ENCODE data around the gene MXRA5. TPM values are rescaled to one million over a fixed set of nuclear protein-coding genes. Genes with fewer than 3 reads are reported as not detected.
"Not testable (repeated sequence)": the region's sequence is repeated elsewhere in the genome, so short reads cannot be mapped to it uniquely, and the experiment has no call there.

Gene MXRA5
- total RNA-seq, 1 experiment from 2014 or later: 0.84 TPM

DNA sequence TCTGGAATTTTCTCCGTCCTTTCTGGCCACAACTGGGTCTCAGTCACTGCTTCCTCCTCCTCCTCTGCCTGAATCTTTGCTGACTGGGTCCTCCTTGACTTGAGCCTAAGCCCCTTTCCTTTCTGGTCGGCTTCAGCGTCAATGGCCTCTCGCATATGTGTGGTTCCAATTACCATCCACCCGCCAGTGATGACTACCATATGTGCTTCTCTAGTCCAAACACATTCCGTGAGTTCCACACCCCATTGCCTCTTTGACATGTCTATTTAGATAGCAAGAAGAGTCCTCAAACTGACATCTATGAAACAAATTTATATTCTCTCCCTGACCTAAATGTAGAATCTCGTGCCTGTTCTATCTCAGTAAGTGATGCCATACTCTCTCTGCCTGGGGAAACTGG, 19.8 kb downstream of the MXRA5 start:
- DNase-seq (ENCODE audit: low spot score): no peak

DNA sequence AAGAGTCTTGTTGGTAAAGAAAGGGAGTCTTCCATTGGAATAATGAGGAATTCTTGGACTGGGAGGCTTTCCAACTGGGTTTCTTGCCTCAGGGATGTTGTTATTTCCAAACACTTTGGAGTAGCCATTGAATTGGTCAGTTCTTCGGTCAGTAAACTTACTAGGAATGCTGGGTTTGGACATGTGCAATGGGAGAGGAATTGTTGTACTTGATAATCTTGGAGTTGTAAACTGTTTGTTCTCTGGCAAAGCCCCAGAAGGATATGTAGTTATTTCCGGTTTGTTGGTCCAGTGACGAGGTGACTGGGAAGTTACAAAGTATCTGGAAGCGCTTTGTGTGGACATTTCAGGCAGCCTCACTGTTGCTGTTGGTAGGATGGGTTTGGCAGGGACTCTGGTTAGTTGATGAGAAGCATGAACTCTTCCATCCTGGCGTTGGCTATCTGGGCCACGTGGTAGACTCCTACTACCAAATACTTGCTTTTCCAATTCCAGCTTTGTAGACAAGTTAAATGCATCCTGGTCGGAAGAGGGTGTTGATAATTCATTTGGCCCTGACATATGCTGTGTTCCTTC, 25.9 kb downstream of the MXRA5 start:
- DNase-seq (ENCODE audit: low spot score): no peak

DNA sequence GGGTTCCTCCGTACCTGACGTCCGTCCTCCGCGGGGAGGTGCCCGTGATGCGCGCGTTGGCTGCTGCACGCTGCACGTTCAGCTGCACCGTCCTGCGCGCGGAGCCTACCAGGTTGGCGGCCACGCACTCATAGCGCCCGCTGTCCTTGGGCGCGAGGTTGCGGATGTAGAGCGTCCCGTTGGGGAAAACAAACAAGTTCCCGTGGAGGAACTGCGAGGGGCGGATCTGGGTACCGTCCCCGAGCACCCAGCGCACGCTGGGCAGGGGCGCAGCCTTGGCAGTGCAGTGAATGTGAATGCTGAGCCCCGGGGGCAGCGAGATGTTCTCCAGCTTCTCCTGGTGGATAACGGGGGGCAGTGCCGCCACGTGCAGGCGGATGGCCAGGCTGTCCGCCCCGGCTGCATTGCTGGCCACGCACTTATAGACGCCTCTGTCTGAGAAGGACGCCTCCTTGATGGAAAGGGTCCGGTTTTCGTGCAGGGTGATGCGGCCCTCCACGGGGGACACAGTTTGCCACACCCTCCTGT, 29.2 kb downstream of the MXRA5 start:
- no peak for DNase-seq (ENCODE audit: low spot score)

- no peak for DNase-seq (ENCODE audit: low spot score)
Measured at GRCh38 chrX:3312109-3312508, 34.3 kb downstream of the MXRA5 start.

GRCh38 chrX:3307881-3308280, 38.6 kb downstream of the MXRA5 start:
- no peak for DNase-seq (ENCODE audit: low spot score)

DNA sequence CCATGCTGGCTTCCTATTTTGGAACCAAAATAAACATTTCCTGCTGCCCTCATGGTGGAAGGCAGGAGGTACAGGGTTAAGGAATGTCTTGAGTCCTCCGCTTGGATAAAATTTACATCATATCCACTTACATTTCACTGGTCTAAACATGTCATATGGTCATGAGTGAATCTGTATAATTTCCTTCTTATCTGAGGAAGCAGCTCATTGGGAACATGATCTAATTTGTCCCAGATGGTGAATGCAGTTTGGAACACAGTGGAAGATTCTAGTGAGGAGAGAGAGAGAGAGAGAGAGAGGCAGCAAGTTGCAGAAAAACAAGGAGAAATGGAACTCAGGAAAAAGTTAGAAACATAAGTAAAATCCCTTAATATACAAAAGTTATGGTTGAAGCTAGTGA, 46.8 kb downstream of the MXRA5 start:
- no peak for DNase-seq (ENCODE audit: low spot score)

DNA sequence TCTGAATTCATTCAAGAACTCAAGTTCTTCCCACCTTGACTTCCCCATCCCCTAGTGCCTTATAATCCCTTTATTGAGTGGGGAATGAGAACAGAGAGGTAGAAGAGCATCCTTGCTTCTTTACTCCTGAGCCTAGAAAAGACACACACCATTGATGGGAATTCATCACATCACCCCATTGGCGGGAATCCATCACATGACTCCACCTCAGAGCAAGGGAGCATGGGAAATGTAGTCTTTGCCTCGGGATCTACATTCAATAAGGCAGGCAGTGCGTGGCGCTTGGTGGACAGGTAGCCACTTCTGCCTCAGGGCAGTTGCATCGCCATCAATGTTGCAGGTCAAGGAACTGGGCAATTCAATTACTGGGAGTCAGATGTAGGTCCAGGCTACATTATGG, 50.7 kb downstream of the MXRA5 start:
- peak; percentile 52 for DNase-seq (ENCODE audit: low spot score)

DNA sequence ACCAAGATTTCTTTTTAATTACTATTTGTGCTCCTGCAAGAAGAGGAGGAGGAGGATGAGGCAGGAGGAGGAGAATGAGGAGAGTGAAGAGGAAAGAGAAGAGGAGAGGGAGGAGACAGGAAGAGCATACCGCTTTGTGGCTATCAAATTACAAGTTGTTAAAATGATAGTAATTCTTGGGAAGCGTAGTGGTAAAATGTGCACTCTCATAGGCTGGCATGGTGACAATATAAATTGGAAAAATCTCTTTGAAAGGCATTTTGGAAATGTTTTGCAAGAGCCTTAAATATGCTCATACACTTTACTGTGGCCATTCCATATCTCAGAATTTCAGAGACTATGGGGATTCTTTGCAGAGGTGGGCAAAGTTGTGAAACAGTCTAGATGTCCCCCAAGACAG, 53.2 kb downstream of the MXRA5 start:
- DNase-seq (ENCODE audit: low spot score): peak; percentile 30

GRCh38 chrX:3290561-3290960, 55.9 kb downstream of the MXRA5 start:
- DNase-seq (ENCODE audit: low spot score): no peak

DNA sequence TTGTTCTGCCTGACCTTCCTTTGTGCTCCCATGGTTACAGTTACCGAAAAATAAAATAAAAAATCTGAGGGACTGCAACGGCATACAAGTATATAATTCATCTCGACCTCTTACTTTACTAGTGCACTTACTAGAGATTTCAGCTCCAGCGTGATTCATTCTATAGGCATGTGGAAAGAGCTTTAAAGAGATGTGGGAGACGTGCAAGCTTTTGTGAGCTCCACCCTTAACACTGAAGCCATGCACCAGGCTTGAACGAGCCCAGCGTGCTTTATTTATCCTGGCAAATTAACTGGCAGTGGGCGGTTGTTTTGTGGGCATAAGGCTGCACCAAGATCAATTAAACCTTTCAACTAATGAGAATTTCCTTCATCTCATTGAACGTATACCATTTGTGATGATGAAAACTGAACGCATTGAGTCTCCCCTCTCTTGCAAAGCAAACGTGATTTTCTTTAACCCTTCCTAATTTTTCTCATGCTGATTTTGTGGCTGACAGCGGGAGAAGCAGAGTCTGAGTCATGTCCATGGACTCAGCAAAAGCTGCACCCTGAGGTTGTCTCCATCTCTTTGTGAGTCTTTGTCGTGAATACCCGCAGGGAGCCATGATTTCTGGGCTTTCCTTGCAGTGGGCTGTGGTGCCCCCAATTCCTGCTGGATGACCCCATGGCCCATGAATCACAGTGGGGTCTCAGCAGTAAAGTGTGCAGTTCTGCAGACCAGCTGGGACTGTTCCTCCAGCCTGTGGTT, 60.1 kb downstream of the MXRA5 start:
- peak; percentile 88 for DNase-seq (ENCODE audit: low spot score)

GRCh38 chrX:3280706-3281105, 65.7 kb downstream of the MXRA5 start:
- DNase-seq (ENCODE audit: low spot score): no peak

GRCh38 chrX:3273668-3274067, 72.8 kb downstream of the MXRA5 start:
- not testable (repeated sequence) for DNase-seq (ENCODE audit: low spot score)

- peak; percentile 88 for DNase-seq (ENCODE audit: low spot score)
Measured at GRCh38 chrX:3271834-3272186, 74.6 kb downstream of the MXRA5 start.

DNA sequence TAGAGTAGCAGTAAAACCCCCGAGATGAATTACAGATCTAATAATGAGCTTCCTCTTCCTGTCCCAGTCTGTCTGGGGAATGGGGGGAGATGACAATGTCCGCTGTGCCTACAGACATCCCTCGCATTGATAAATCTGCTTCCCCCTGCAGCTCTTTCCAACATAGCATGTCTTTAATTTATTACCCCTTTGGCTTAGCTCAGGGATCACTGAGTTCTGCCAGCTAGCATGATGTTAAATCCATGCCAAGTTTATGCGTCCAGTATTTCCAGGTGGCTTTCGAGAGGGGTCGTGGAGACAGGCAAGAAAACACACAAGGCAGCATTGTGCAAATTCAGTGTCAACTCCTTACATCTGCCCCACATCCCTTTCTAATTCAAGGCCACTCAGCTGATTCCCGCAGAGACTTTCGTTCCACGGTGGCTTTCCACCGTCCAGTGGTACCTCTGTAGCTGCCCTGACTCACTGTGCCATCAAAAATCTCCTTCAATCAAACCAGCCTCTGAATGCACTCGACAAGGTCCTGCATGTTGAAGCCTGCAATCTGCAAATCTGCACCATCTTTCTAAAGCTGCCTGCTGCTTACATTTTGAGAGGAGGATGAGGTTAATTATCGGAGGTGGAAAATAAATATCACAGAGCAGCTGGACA, 75.1 kb downstream of the MXRA5 start:
- peak; percentile 30 for DNase-seq (ENCODE audit: low spot score)

- DNase-seq (ENCODE audit: low spot score): peak; percentile 55
Measured at GRCh38 chrX:3268829-3269228, 77.6 kb downstream of the MXRA5 start.

GRCh38 chrX:3263681-3264126, 82.7 kb downstream of the MXRA5 start:
- peak; percentile 39 for DNase-seq (ENCODE audit: low spot score)

DNA sequence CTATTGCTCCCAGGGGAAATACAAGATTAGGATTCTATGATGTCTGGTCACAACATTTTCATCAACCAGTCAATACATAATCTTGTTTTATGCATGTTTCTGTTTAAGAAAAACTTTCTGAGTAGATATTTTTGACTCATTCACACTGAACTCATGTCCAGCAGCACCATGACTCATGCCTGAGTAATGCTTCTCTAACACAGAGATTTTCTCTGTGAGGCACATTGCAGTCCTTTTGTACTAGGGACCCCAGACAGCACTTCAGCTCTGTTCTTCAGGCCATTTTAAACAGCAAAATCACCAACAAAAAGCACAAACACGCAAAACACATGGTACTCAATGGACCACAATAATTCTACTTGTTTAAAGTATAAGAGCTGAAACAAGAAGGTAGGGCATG, 83.6 kb downstream of the MXRA5 start:
- peak; percentile 89 for DNase-seq (ENCODE audit: low spot score)
